Panc1 (cell line): ENCODE data around the gene CD46. TPM values are rescaled to one million over a fixed set of nuclear protein-coding genes. Genes with fewer than 3 reads are reported as not detected.

Experiments used
- ATAC-seq: fragments of 200-7000 bp; cut with Tn5 transposase; 2 replicates; pipeline ENCODE4 v1.9.1; 2020; ENCODE audit warnings: mild to moderate bottlenecking, moderate library complexity
- BruUV-seq: library from RNA; stranded (reverse); fragments of 400-500 nt; replicated peaks from 2 replicates; lab custom pipeline; 2021; lab: Mats Ljungman, UMichigan
- CTCF ChIA-PET: fragments of 300-600 bp; sonication (Branson Sonifier 250); formaldehyde crosslinking; loops from one replicate; lab custom pipeline; 2022; ENCODE audit warnings: antibody characterized with exemption; lab: Charles Lee
- POLR2A ChIA-PET: fragments of 300-600 bp; sonication (Branson Sonifier 250); formaldehyde crosslinking; loops from one replicate; lab custom pipeline; 2022; ENCODE audit warnings: antibody characterized with exemption; lab: Charles Lee
- DNase-seq: peaks from one replicate; pipeline ENCODE4 v3.0.0-alpha.2; 2010; ENCODE audit warnings: low read depth, low spot score
- H3K27ac ChIP-seq: 2 replicates; pipeline ENCODE4 v1.5.1; 2011; ENCODE audit warnings: mild to moderate bottlenecking, low read length, inconsistent platforms
- H3K27me3 ChIP-seq: fragments of 200-500 bp; sonication (Bioruptor generic); 2 replicates; pipeline ENCODE4 v1.6.0; 2014; ENCODE audit warnings: low read length, inconsistent platforms; ENCODE audit not compliant: control insufficient read depth, insufficient read depth
- H3K36me3 ChIP-seq: fragments of 200-500 bp; sonication (Bioruptor generic); 2 replicates; pipeline ENCODE4 v1.5.1; 2014; ENCODE audit warnings: inconsistent platforms, mild to moderate bottlenecking, low read length, moderate library complexity; ENCODE audit not compliant: control insufficient read depth, insufficient read depth
- H3K4me1 ChIP-seq: 2 replicates; pipeline ENCODE4 v1.5.1; 2011; ENCODE audit warnings: inconsistent platforms, mild to moderate bottlenecking, low read length, moderate library complexity; ENCODE audit not compliant: control insufficient read depth, insufficient read depth
- H3K4me3 ChIP-seq, 2 experiments: 2 replicates each; pipeline ENCODE4 v1.5.1; 2011 to 2012; ENCODE audit warnings: low read depth in 2 of 2, low read length in 2 of 2, mild to moderate bottlenecking in 2 of 2, inconsistent platforms in 1 of 2, moderate library complexity in 1 of 2
- H3K9me3 ChIP-seq: fragments of 200-500 bp; sonication (Bioruptor generic); 2 replicates; pipeline ENCODE4 v1.5.1; 2014; ENCODE audit warnings: low read depth, mild to moderate bottlenecking, inconsistent platforms, low read length, moderate library complexity; ENCODE audit not compliant: control insufficient read depth, insufficient read depth
- POLR2AphosphoS5 ChIP-seq: IDR thresholded peaks from 2 replicates; pipeline ENCODE4 v1.6.1; 2012; ENCODE audit warnings: mild to moderate bottlenecking, low read depth, low read length, moderate library complexity
- REST ChIP-seq, 2 experiments: IDR thresholded peaks; 2 replicates each; pipeline ENCODE4 v1.6.1; 2011 to 2012; ENCODE audit warnings: low read depth in 2 of 2, control low read depth in 1 of 2, low read length in 1 of 2, mild to moderate bottlenecking in 1 of 2, moderate library complexity in 1 of 2; ENCODE audit not compliant: insufficient read depth in 1 of 2
- SIN3A ChIP-seq: IDR thresholded peaks from 2 replicates; pipeline ENCODE4 v1.6.1; 2012; ENCODE audit warnings: low read depth, mild to moderate bottlenecking, low read length, moderate library complexity, borderline replicate concordance; ENCODE audit not compliant: insufficient read depth
- TCF7L2 ChIP-seq: IDR thresholded peaks from 2 replicates; pipeline ENCODE4 v1.6.1; 2011; ENCODE audit warnings: mild to moderate bottlenecking, low read depth, low read length, inconsistent platforms
- in situ Hi-C: cut with HindIII; loops from 2 replicates; pipeline ENCODE4 v1.10.0; 2016; ENCODE audit warnings: low sequenced_read_pairs, low pct_unique_long_range_greater_than_20kb
- intact Hi-C: fragments of 100-400 bp; cut with micrococcal nuclease; formaldehyde crosslinking; loops from one replicate; pipeline ENCODE4 v1.10.0; 2022; ENCODE audit not compliant: unreplicated experiment
- total RNA-seq: library from RNA; stranded (reverse); gene quantifications from one replicate; pipeline ENCODE4 v1.2.1, GENCODE V29; 2021; ENCODE audit not compliant: unreplicated experiment
- TF ChIP-seq, protein P1 (sequence below): fragments of 450-650 bp; IDR thresholded peaks from 2 replicates; pipeline ENCODE4 v1.5.1; 2017; ENCODE audit warnings: mild to moderate bottlenecking

CD46 gene
- total RNA-seq, 1 experiment from 2014 or later = 128 TPM

DNA sequence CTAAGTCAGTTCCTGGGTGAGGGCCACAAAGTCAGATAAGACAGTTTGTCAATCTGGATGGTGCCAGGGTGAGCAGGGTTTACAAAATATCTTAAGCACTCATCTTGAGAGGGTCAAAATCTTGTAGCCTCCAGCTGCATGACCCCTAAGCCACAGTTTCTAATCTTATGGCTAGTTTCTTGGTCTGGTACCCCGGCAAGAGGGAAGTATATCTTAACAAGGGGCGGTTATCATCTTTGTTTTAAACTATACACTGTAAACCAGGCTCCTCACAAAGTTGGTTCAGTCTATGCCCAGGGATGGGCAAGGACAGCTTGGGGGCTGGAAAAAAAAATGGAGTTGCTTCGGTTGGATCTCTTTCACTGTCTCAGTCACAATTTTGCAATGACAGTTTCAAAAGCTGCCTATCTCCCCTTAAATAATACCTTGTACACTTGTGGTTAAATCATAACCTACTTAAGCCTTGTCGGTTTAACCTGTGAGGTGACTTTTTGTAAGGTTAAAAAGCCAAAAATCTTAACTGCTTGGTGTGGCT lies 7.8 kb upstream of the CD46 start:
- intact Hi-C loops = no loop called here
- Histone ChIP-seq H3K4me1 (no peaks in the 10 kb centered on the region), H3K4me3 (no peak overlapping the region), H3K27me3 (no peaks in the 10 kb centered on the region), H3K36me3 (no peaks in the 10 kb centered on the region), H3K9me3 (no peaks in the 10 kb centered on the region), H3K27ac (no peak overlapping the region)
- in situ Hi-C loops = no loop called here
- POLR2A ChIA-PET = no interaction called here
- TF ChIP-seq, protein P1, sequence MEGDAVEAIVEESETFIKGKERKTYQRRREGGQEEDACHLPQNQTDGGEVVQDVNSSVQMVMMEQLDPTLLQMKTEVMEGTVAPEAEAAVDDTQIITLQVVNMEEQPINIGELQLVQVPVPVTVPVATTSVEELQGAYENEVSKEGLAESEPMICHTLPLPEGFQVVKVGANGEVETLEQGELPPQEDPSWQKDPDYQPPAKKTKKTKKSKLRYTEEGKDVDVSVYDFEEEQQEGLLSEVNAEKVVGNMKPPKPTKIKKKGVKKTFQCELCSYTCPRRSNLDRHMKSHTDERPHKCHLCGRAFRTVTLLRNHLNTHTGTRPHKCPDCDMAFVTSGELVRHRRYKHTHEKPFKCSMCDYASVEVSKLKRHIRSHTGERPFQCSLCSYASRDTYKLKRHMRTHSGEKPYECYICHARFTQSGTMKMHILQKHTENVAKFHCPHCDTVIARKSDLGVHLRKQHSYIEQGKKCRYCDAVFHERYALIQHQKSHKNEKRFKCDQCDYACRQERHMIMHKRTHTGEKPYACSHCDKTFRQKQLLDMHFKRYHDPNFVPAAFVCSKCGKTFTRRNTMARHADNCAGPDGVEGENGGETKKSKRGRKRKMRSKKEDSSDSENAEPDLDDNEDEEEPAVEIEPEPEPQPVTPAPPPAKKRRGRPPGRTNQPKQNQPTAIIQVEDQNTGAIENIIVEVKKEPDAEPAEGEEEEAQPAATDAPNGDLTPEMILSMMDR = no peak
- no peak for TF ChIP-seq TCF7L2
- no peak for TF ChIP-seq SIN3A
- no peak for TF ChIP-seq POLR2AphosphoS5
- no peak for TF ChIP-seq REST (IDR thresholded peaks at IDR 0.05; ENCODE audit: insufficient read depth in 1 of 2, low read depth in 2 of 2, low read length in 1 of 2)
- no TSS peak for BruUV-seq
- ATAC-seq = no peak
- no peak for DNase-seq
- CTCF ChIA-PET = no interaction called here

GRCh38 chr1:207745285-207745684 lies 6.6 kb upstream of the CD46 start:
- Histone ChIP-seq H3K9me3 (no peaks in the 10 kb centered on the region), H3K4me1 (no peaks in the 10 kb centered on the region), H3K27me3 (no peaks in the 10 kb centered on the region), H3K27ac (no peak overlapping the region), H3K4me3 (no peak overlapping the region), H3K36me3 (no peaks in the 10 kb centered on the region)
- intact Hi-C loops = no loop called here
- in situ Hi-C loops = no loop called here
- ChIA-PET POLR2A (no interaction called here), CTCF (no interaction called here)
- TF ChIP-seq POLR2AphosphoS5 (no peak), SIN3A (no peak), TCF7L2 (no peak), REST (IDR thresholded peaks at IDR 0.05; ENCODE audit: insufficient read depth in 1 of 2, low read depth in 2 of 2, low read length in 1 of 2) (no peak)
- TF ChIP-seq, protein P1 = no peak
- DNase-seq (no peak), ATAC-seq (no peak)
- BruUV-seq = no TSS peak
